Ovary (tissue), 3 donors: Measurements from ENCODE around the gene DNAJB14.

Experiments used
- EP300 ChIP-seq: sonication (generic); formaldehyde crosslinking; IDR thresholded peaks from one replicate; pipeline ENCODE4 v1.6.1; 2017; ENCODE audit warnings: antibody characterized with exemption
- POLR2A ChIP-seq: fragments of 450-650 bp; IDR thresholded peaks from one replicate; pipeline ENCODE4 v1.6.1; 2017; ENCODE audit warnings: antibody characterized with exemption, mild to moderate bottlenecking, moderate library complexity
- TF ChIP-seq, protein P1 (sequence below), 3 donors: fragments of 450-650 bp in 2 of 3; fragments of 200-600 bp in 1 of 3; IDR thresholded peaks; one replicate each; pipeline versions ENCODE4 v1.5.1 to v1.8.0; 2016 to 2022; ENCODE audit warnings: antibody characterized with exemption in 3 of 3, mild to moderate bottlenecking in 1 of 3
- donor health status: DM: no; HTN: no; CAD: no.

GRCh38 chr4:99857307-99857706 is 89.1 kb downstream of the DNAJB14 start:
- TF ChIP-seq, protein P1, sequence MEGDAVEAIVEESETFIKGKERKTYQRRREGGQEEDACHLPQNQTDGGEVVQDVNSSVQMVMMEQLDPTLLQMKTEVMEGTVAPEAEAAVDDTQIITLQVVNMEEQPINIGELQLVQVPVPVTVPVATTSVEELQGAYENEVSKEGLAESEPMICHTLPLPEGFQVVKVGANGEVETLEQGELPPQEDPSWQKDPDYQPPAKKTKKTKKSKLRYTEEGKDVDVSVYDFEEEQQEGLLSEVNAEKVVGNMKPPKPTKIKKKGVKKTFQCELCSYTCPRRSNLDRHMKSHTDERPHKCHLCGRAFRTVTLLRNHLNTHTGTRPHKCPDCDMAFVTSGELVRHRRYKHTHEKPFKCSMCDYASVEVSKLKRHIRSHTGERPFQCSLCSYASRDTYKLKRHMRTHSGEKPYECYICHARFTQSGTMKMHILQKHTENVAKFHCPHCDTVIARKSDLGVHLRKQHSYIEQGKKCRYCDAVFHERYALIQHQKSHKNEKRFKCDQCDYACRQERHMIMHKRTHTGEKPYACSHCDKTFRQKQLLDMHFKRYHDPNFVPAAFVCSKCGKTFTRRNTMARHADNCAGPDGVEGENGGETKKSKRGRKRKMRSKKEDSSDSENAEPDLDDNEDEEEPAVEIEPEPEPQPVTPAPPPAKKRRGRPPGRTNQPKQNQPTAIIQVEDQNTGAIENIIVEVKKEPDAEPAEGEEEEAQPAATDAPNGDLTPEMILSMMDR (IDR thresholded peaks at IDR 0.05) = no peak
- TF ChIP-seq POLR2A (no peak), EP300 (no peak)
